K562 (cell line): Measurements from ENCODE around the gene HOXC5. TPM values are rescaled to one million over a fixed set of nuclear protein-coding genes. Genes with fewer than 3 reads are reported as not detected.

ENCODE experiments used
- BCLAF1 ChIP-seq, 2 experiments: fragments of 450-650 bp in 1 of 2; IDR thresholded peaks; 2 replicates each; pipeline ENCODE4 v1.6.1; 2011 to 2017; ENCODE audit warnings: low read depth in 2 of 2, antibody characterized with exemption in 1 of 2, borderline replicate concordance in 1 of 2, low read length in 1 of 2, mild to moderate bottlenecking in 1 of 2, mixed read lengths in 1 of 2; ENCODE audit not compliant: control insufficient read depth in 1 of 2
- BRCA1 ChIP-seq, 2 experiments: fragments of 450-650 bp in 1 of 2; sonication (generic) in 1 of 2; formaldehyde crosslinking in 1 of 2; IDR thresholded peaks; 2 replicates each; pipeline versions ENCODE4 v1.5.0 to v1.6.1; 2017 to 2020; ENCODE audit warnings: mild to moderate bottlenecking in 1 of 2, missing genetic modification reagents in 1 of 2
- BRD9 ChIP-seq: fragments of 450-650 bp; IDR thresholded peaks from 2 replicates; pipeline ENCODE4 v1.6.1; 2018; ENCODE audit warnings: low read depth; ENCODE audit not compliant: partially characterized antibody
- CCAR2 ChIP-seq: fragments of 200-400 bp; formaldehyde crosslinking; IDR thresholded peaks from 2 replicates; pipeline ENCODE4 v1.6.1; 2017; ENCODE audit warnings: mild to moderate bottlenecking, low read depth, low read length
- DNMT1 ChIP-seq: fragments of 450-650 bp; IDR thresholded peaks from 2 replicates; pipeline ENCODE4 v1.6.1; 2016; ENCODE audit warnings: antibody characterized with exemption, mild to moderate bottlenecking
- FOS ChIP-seq: IDR thresholded peaks from 3 replicates; pipeline ENCODE4 v1.6.1; 2011; ENCODE audit not compliant: insufficient read length; ENCODE audit errors: extremely low read depth
- FOSL1 ChIP-seq: fragments of 200-800 bp; sonication (Bioruptor generic); conservative IDR thresholded peaks from 2 replicates; pipeline ENCODE4 v1.6.1; 2016; ENCODE audit warnings: missing genetic modification characterization, missing compliant biosample characterization
- GATA2 ChIP-seq: sonication (generic); formaldehyde crosslinking; IDR thresholded peaks from 2 replicates; pipeline ENCODE4 v1.4.0; 2020; ENCODE audit warnings: mild to moderate bottlenecking, missing genetic modification reagents
- NFRKB ChIP-seq: fragments of 450-650 bp; IDR thresholded peaks from 2 replicates; pipeline ENCODE4 v1.6.1; 2016; ENCODE audit warnings: low read depth
- NR2F6 ChIP-seq: fragments of 450-650 bp; formaldehyde crosslinking; IDR thresholded peaks from 2 replicates; pipeline ENCODE4 v1.4.0; 2020; ENCODE audit warnings: mild to moderate bottlenecking
- POLR2AphosphoS2 ChIP-seq: IDR thresholded peaks from 2 replicates; pipeline ENCODE4 v1.6.1; 2012; ENCODE audit warnings: low read length, improper control_type of control experiment
- RB1 ChIP-seq: fragments of 450-650 bp; IDR thresholded peaks from 2 replicates; pipeline ENCODE4 v1.6.1; 2017; ENCODE audit warnings: low read depth, mild to moderate bottlenecking
- RBM22 ChIP-seq: fragments of 200-400 bp; formaldehyde crosslinking; IDR thresholded peaks from 2 replicates; pipeline ENCODE4 v1.6.1; 2018; ENCODE audit warnings: low read length, low read depth; ENCODE audit not compliant: poor library complexity, severe bottlenecking
- SMARCE1 ChIP-seq: fragments of 450-650 bp; IDR thresholded peaks from 2 replicates; pipeline ENCODE4 v1.7.1; 2016; ENCODE audit warnings: mild to moderate bottlenecking
- USF2 ChIP-seq: sonication (generic); formaldehyde crosslinking; IDR thresholded peaks from 2 replicates; pipeline ENCODE4 v1.5.0; 2020; ENCODE audit warnings: missing genetic modification reagents
- ZFX ChIP-seq: sonication (generic); formaldehyde crosslinking; IDR thresholded peaks from 2 replicates; pipeline ENCODE4 v1.8.0; 2022; ENCODE audit warnings: mild to moderate bottlenecking, missing genetic modification reagents, moderate library complexity
- ZNF212 ChIP-seq: fragments of 450-650 bp; formaldehyde crosslinking; IDR thresholded peaks from 2 replicates; pipeline ENCODE4 v1.4.0; 2020; ENCODE audit warnings: mild to moderate bottlenecking
- ZNF583 ChIP-seq: fragments of 250-450 bp; sonication (Bioruptor Pico); IDR thresholded peaks from 2 replicates; pipeline ENCODE4 v1.4.0; 2020
- ZNF589 ChIP-seq: fragments of 200-800 bp; sonication (Bioruptor generic); IDR thresholded peaks from 2 replicates; pipeline ENCODE4 v1.6.1; 2016; ENCODE audit warnings: low read depth, missing genetic modification characterization, missing compliant biosample characterization
- ZNF79 ChIP-seq: fragments of 250-450 bp; sonication (Bioruptor Pico); IDR thresholded peaks from 2 replicates; pipeline ENCODE4 v1.4.0; 2020; ENCODE audit warnings: low read depth, mild to moderate bottlenecking, moderate library complexity
- polyA plus RNA-seq, 8 experiments: library from polyadenylated mRNA; depleted of rRNA in 4 of 8; stranded (reverse) in 5 of 8; unstranded in 3 of 8; fragments of >200 nt; fragmentation: Nextera tagmentation in 2 of 8; fragmentation: Illumina TruSeq in 1 of 8; extraction: Ambion mirVana in 2 of 8; extraction: Trizol in 1 of 8; gene quantifications; 2 replicates each; pipeline versions ENCODE4 v1.2.1 to v1.2.3, GENCODE V29; 2011 to 2014; ENCODE audit warnings: inconsistent platforms in 1 of 8, missing spikeins in 1 of 8
- total RNA-seq, 7 experiments: library from RNA; depleted of rRNA in 6 of 7; stranded (reverse); fragments of >200 nt in 6 of 7; fragmentation: Illumina TruSeq in 2 of 7; extraction: Trizol in 2 of 7; gene quantifications; 2 replicates each; pipeline versions ENCODE4 v1.2.1 to v1.2.3, GENCODE V29; 2011 to 2021; ENCODE audit warnings: low replicate concordance in 1 of 7
- TF ChIP-seq, protein P1 (sequence below): sonication (generic); formaldehyde crosslinking; IDR thresholded peaks from 2 replicates; pipeline ENCODE4 v1.8.0; 2022; ENCODE audit warnings: mild to moderate bottlenecking, missing genetic modification reagents
- TF ChIP-seq, protein P2 (sequence below): sonication (generic); formaldehyde crosslinking; IDR thresholded peaks from 2 replicates; pipeline ENCODE4 v1.8.1; 2023; ENCODE audit warnings: mild to moderate bottlenecking, missing genetic modification reagents
- TF ChIP-seq, protein P3 (sequence below): fragments of 250-450 bp; sonication (Bioruptor Pico); IDR thresholded peaks from 2 replicates; pipeline ENCODE4 v1.6.1; 2021; ENCODE audit warnings: mild to moderate bottlenecking

HOXC5 gene
- total and polyA plus RNA-seq, 9 of the 15 experiments (the other 6 are each of a cell fraction or from before 2014, with no cell fraction given), result 0.10 to 0.44 (median 0.18) TPM; not detected in 4

GRCh38 chr12:54017878-54018467 lies 14.9 kb upstream of the HOXC5 start (continued):
- TF ChIP-seq NFRKB (peak; percentile 97), BRCA1 (IDR thresholded peaks at IDR 0.05) (no peak), BRCA1 (CRISPR knock-in tag; IDR thresholded peaks at IDR 0.05) (no peak), ZNF212 (CRISPR knock-in tag) (no peak), ZNF79 (no peak), ZFX (CRISPR knock-in tag) (peak; percentile 99), USF2 (CRISPR knock-in tag) (no peak), RBM22 (no peak), BRD9 (peak; percentile 40), FOS (no peak), POLR2AphosphoS2 (no peak), DNMT1 (no peak), ZNF583 (CRISPR knock-in tag) (0 out of 2 replicates have a peak, but pooled peaks have one; percentile 9), FOSL1 (tag) (no peak), GATA2 (CRISPR knock-in tag) (no peak), BCLAF1 (IDR thresholded peaks at IDR 0.05; ENCODE audit: borderline replicate concordance in 1 of 2, control insufficient read depth in 1 of 2, low read depth in 2 of 2, low read length in 1 of 2) (no peak), RB1 (peak; percentile 16; the same call in 1 of the 2 replicates), NR2F6 (CRISPR knock-in tag) (no peak), ZNF589 (CRISPR knock-in tag) (no peak), SMARCE1 (no peak), CCAR2 (no peak)
- TF ChIP-seq, protein P1, sequence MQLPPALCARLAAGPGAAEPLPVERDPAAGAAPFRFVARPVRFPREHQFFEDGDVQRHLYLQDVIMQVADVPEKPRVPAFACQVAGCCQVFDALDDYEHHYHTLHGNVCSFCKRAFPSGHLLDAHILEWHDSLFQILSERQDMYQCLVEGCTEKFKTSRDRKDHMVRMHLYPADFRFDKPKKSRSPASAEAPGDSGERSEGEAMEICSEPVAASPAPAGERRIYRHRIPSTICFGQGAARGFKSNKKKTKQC (CRISPR knock-in tag), result peak; percentile 57; the same call in 1 of the 2 replicates
- TF ChIP-seq, protein P2, sequence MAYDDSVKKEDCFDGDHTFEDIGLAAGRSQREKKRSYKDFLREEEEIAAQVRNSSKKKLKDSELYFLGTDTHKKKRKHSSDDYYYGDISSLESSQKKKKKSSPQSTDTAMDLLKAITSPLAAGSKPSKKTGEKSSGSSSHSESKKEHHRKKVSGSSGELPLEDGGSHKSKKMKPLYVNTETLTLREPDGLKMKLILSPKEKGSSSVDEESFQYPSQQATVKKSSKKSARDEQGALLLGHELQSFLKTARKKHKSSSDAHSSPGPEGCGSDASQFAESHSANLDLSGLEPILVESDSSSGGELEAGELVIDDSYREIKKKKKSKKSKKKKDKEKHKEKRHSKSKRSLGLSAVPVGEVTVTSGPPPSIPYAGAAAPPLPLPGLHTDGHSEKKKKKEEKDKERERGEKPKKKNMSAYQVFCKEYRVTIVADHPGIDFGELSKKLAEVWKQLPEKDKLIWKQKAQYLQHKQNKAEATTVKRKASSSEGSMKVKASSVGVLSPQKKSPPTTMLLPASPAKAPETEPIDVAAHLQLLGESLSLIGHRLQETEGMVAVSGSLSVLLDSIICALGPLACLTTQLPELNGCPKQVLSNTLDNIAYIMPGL (CRISPR knock-in tag), result no peak
- TF ChIP-seq, protein P3, sequence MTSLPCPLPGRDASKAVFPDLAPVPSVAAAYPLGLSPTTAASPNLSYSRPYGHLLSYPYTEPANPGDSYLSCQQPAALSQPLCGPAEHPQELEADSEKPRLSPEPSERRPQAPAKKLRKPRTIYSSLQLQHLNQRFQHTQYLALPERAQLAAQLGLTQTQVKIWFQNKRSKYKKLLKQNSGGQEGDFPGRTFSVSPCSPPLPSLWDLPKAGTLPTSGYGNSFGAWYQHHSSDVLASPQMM (CRISPR knock-in tag), result no peak
